Stimulated activated CD4-positive, alpha-beta T cell treated with anti-CD3 and anti-CD28 coated beads, TNF-alpha, amount 100 ng/mL, for 1 hour (primary cell): ENCODE results near the gene MLF2.
A peak's percentile ranks its signal among the peaks of the same experiment; 100 is the strongest.

Source experiments
- DNase-seq, 3 donors: peaks; one replicate each; pipeline ENCODE4 v3.0.0-alpha.2; 2020; ENCODE audit warnings: low read depth in 3 of 3, low spot score in 1 of 3

MLF2 gene

DNA sequence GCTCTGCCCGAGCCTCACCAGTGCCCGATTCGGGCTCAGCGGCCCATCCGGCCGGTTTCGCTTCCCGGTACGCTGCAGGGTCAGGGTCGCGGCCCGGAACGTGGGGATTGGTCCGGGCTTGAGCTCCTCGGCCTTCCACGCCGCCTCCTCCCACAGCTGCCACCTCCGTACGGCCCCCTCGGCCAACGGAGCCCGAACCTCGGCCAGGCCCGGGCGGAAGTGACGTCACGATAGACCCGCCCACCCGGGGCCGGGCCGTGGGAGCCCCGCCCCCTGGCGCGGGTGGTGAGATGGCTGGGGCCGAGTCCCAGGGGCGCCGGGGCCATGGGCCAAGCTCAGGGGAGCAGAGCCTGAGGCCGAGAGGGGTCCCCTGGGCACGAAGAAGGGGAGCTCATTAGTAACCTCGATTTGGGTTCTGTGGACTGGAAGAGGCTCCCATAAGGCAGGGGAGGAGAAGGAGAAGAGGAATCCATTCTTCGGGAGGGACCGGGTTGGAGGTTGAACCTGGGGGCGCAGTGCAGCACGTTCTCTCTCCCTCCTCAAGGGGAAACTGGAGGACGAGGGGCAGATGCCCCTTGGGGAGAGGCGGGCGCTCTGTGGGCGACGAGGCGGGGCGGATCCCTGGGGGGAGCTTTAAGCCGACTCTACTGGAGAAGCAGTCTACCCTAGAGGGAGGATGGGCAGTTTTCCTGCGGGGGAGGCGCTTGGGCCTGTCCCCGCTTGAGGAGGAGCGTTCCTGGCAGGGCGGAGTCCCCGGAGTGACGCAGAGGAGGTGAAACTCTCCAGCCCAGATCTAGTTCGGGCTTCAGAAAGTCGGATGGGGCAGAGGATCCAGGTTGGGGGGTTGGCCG lies at the start of gene MLF2:
Gene MLF2 (minus strand): TSS at position 221 of the 851 bp plus-strand sequence. CDS start 807 bp downstream, outside the sequence.
- DNase-seq: peak; percentile 93 to 95 (median 95)

- DNase-seq: no peak
Measured at GRCh38 chr12:6799147-6799546, 46.2 kb upstream of the MLF2 start.

- no peak for DNase-seq
Measured at GRCh38 chr12:6796576-6796975, 43.6 kb upstream of the MLF2 start.

GRCh38 chr12:6795088-6795487 lies 42.1 kb upstream of the MLF2 start:
- DNase-seq: no peak

GRCh38 chr12:6792522-6793201 lies 39.7 kb upstream of the MLF2 start:
- no peak for DNase-seq

- no peak for DNase-seq
Measured at GRCh38 chr12:6791931-6792520, 39.1 kb upstream of the MLF2 start.

DNA sequence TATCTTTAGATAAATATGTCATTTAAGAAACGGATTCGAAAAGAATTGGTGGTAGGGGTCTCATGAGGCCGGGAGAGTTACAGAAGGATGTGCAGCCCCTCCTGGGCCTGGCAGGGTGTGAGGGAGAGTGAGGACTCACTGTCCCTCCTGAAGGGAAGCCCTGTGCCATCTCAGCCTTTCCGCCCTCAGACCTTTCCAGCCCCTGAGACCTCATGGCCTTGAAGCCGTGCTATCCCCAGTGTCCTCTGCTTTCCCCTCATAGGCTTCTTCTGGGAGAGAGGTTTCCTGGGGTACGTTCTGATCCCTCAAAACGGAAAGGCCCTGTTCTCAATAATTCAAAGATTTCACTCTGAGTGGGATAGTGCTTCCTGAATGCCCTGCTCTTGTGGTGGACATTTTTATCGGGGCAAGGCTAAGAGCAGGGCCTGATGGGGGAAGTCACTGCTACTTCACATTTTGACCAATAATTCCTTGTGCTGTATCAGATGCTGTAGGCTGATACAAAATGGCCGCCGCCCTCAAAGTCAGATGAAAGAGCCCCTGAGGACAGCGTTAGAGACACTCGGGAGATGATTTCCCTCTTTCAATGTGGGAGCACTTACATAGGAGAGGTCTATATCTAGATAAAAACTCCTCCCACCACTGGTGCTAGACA lies 37.7 kb upstream of the MLF2 start:
- DNase-seq: no peak

- peak; percentile 38 to 56 (median 52) for DNase-seq
Measured at GRCh38 chr12:6788972-6789924, 36.3 kb upstream of the MLF2 start, which contains the start of gene CD4. Gene CD4, plus strand, starts transcription at chr12:6789528. Its CDS starts 10,611 bp downstream, at chr12:6800139.

GRCh38 chr12:6787309-6787708 lies 34.4 kb upstream of the MLF2 start:
- DNase-seq: no peak

GRCh38 chr12:6786416-6787094 lies 33.6 kb upstream of the MLF2 start:
- no peak for DNase-seq

DNA sequence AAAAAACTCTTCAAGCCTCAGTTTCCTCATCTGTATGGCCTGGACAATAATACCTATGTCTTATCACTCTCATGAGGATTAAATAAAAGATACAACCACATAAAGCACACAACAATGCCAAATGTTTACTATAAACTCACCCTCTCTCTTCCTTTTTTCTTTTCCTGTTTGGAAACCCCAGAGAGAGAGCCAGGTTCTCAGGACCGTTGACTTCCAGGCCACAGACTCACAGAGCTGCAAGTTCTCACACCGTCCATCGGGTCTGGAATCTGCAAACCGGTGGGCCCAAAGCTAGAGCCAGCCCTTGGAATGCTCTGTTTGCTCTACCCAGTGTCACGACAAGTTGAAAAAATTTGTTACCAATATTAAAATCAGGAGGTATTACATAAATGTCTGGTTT lies 31.8 kb upstream of the MLF2 start:
- no peak for DNase-seq

DNA sequence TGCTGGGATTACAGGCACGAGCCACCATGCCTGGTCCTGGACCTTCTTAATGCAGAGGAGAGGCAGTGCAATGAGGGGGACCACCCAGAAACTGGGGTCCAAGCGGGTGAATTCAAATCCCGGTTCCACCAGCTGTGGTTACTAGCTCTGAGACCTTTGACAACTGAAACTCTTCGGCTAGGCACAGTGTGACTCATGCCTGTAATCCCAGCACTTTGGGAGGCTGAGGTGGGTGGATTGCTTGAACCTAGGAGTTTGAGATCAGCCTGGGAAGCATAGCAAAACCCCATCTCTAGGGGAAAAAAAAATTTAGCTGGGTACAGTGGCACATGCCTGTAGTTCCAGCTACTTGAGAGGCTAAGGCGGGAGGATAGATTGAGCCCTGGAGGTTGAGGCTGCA lies 31.4 kb upstream of the MLF2 start:
- DNase-seq: no peak

- DNase-seq: no peak
Measured at GRCh38 chr12:6783828-6784227, 30.9 kb upstream of the MLF2 start.

DNA sequence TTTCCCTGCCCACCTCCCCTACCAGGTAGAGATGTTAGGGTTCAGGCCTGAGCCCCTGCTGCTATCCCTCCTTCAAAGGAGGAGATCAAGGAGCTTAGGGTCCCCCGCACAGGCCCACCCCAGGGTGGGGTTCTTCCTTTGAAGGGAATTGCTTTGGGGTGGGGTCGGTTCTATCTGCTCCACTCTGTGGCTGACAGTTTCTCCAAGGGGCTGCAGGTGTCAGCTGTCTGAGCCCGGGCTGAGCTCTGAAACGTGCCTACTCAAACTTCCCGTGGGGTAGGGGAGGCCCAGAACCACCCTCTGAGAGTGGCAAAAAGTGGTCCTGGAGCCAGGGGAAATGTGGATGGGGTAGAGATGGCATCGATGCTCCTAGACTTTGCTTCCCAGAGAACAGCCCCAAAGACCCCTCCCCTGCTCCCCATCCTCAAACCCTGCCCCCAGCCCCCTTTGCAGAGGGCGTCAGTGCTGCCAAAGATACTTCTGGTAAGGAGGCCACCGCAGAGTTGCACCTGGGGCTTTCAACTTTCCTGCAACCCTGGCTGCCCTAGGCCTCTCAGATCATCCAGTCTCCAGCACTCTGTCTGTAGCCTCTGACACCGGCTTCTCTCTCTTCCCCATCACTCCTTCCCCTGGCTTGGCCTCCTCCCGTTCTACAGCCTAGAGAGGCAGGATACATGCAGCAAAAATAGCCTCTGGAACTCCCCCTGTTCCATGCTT lies 30.1 kb upstream of the MLF2 start:
- no peak for DNase-seq

DNA sequence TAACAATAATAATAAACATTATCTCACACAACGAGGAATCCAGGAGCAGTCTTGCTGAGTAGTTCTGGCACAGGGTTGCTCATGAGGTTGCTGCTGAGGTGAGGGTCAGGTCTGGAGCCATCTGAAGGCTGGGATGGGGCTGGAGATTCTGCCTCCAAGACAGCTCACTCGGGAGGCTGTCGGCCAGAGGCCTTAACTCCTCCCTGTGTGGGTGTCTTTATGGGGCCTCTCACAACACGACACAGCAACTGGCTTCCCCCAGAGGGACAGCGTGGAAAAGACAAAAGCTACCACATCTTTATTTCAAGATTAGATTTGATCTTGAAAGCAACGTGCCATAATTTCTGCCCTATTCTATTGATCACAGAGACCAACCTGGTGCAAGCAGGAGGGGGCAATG lies 29.2 kb upstream of the MLF2 start:
- DNase-seq: no peak

GRCh38 chr12:6780573-6780972 lies 27.6 kb upstream of the MLF2 start:
- no peak for DNase-seq

DNA sequence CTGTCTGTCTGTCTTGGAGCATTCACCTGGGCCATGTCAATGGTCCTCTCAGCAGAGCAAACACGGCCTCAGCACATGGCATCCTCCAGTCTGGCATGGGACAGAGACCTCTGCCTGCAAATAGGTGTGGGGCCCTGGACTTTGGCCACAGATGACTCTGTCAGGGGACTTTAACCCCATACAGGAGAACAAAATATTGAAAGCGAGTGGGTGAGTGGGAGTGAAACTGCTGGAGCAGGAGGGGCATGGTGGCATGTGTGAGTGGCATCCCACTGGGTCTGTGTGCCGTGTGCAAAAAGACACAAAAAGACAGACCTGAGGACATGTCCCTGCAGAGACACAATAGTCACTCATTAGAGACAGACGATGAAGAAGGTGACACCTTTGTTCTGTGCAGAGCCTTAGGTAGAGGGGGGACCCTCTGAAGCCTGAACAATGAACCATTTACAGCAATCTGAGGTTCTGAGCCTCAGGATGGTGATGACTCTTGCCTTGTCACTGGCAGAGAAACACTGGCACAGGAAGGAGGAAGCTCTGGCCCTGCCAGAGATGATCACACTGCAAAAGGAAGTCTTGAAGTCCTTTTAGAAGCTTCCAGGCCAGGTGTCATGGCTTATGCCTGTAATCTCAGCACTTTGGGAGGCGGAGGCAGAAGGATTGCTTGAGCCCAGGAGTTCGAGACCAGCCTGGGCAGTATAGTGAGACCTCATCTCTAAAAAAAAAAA lies 26.9 kb upstream of the MLF2 start:
- DNase-seq: no peak
